HFFc6 (cell line): ENCODE data around the gene UFD1. TPM values are rescaled to one million over a fixed set of nuclear protein-coding genes. Genes with fewer than 3 reads are reported as not detected.

ENCODE experiments used
- DNase-seq: peaks from one replicate; pipeline ENCODE4 v3.0.0-alpha.2; 2018
- H3K27ac Mint-ChIP-seq: 2 replicates; pipeline ENCODE4 v1.8.0; 2020; ENCODE audit warnings: mild to moderate bottlenecking, mixed read lengths
- H3K27me3 Mint-ChIP-seq: 2 replicates; pipeline ENCODE4 v1.8.0; 2021; ENCODE audit warnings: mild to moderate bottlenecking, moderate library complexity, mixed read lengths; ENCODE audit not compliant: insufficient read depth
- H3K36me3 Mint-ChIP-seq: 2 replicates; pipeline ENCODE4 v1.8.0; 2021; ENCODE audit warnings: low read depth, mixed read lengths
- H3K4me1 Mint-ChIP-seq: 2 replicates; pipeline ENCODE4 v1.8.0; 2020; ENCODE audit warnings: low read depth, mixed read lengths
- H3K4me3 Mint-ChIP-seq: 2 replicates; pipeline ENCODE4 v1.8.0; 2020; ENCODE audit warnings: mild to moderate bottlenecking, moderate library complexity, mixed read lengths
- H3K9me3 Mint-ChIP-seq: 2 replicates; pipeline ENCODE4 v1.8.0; 2020; ENCODE audit warnings: mild to moderate bottlenecking, mixed read lengths
- total RNA-seq, 6 experiments: library from RNA; stranded (reverse); fragmentation: NEBNext Ultra II Directional; extraction: Animal tissue kit (Norgen Biotek cat#: 25700); gene quantifications; 2 replicates in 1 of 6; 3 replicates in 5 of 6; pipeline ENCODE4 v1.2.3, GENCODE V29; 2021
- TF ChIP-seq, protein P1 (sequence below): fragments of 200-600 bp; sonication (generic); IDR thresholded peaks from 2 replicates; pipeline ENCODE4 v1.5.0; 2021; ENCODE audit warnings: antibody characterized with exemption, mild to moderate bottlenecking

UFD1 gene
- total RNA-seq, 6 experiments from 2014 or later: 94.9 to 134 (median 113) TPM

DNA sequence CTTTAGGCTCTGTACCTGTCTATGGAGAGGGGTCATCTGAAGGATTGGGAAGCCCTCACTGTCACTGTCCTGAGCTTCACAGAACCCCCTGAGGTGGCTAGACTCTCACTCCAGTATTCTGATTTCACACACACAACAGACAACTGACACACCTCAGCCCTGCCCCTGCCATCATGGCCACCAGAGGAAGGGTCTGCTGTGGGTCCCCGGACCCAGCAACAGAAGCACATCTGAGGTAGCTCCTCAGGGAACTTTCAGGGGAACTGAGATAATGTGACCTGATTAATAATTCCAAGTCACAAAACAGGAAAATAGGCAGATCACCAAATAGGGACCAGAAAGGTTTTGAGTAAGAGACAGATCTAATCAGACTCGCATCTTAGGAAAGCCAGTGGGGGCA is 24.0 kb downstream of the UFD1 start:
- no peak for DNase-seq
- H3K27ac Mint-ChIP-seq: peak overlapping the region; percentile 14; the same call in 1 of the 2 replicates
- H3K36me3 Mint-ChIP-seq: peaks cover 39% of the 10 kb centered on the region
- H3K4me3 Mint-ChIP-seq: no peak overlapping the region
- TF ChIP-seq, protein P1, sequence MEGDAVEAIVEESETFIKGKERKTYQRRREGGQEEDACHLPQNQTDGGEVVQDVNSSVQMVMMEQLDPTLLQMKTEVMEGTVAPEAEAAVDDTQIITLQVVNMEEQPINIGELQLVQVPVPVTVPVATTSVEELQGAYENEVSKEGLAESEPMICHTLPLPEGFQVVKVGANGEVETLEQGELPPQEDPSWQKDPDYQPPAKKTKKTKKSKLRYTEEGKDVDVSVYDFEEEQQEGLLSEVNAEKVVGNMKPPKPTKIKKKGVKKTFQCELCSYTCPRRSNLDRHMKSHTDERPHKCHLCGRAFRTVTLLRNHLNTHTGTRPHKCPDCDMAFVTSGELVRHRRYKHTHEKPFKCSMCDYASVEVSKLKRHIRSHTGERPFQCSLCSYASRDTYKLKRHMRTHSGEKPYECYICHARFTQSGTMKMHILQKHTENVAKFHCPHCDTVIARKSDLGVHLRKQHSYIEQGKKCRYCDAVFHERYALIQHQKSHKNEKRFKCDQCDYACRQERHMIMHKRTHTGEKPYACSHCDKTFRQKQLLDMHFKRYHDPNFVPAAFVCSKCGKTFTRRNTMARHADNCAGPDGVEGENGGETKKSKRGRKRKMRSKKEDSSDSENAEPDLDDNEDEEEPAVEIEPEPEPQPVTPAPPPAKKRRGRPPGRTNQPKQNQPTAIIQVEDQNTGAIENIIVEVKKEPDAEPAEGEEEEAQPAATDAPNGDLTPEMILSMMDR: no peak
- H3K9me3 Mint-ChIP-seq: no peaks in the 10 kb centered on the region
- H3K4me1 Mint-ChIP-seq: peaks cover 16% of the 10 kb centered on the region
- no peaks in the 10 kb centered on the region; the same call in 1 of the 2 replicates for H3K27me3 Mint-ChIP-seq

DNA sequence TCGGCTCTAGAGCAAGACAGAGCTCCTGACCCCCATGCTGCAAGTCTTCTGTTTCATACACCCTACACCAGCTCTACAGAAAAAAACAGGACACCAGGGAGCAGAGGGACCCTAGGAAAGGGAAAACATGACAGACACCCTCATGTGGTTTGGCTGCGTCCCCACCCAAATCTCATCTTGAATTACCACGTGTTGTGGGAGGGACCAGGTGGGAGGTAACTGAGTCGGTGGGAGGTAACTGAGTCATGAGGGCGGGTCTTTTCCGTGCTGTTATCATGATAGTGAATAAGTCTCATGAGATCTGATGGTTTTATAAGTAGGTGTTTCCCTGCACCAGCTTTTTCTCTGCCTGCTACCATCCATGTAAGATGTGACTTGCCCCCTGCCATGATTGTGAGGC is 24.8 kb downstream of the UFD1 start:
- no peak overlapping the region; the same call in 1 of the 2 replicates for H3K27ac Mint-ChIP-seq
- H3K36me3 Mint-ChIP-seq: peaks cover 38% of the 10 kb centered on the region
- no peak for DNase-seq
- H3K4me3 Mint-ChIP-seq: no peak overlapping the region
- H3K4me1 Mint-ChIP-seq: peaks cover 16% of the 10 kb centered on the region
- no peaks in the 10 kb centered on the region; the same call in 1 of the 2 replicates for H3K27me3 Mint-ChIP-seq
- no peaks in the 10 kb centered on the region for H3K9me3 Mint-ChIP-seq
- TF ChIP-seq, protein P1: no peak

DNA sequence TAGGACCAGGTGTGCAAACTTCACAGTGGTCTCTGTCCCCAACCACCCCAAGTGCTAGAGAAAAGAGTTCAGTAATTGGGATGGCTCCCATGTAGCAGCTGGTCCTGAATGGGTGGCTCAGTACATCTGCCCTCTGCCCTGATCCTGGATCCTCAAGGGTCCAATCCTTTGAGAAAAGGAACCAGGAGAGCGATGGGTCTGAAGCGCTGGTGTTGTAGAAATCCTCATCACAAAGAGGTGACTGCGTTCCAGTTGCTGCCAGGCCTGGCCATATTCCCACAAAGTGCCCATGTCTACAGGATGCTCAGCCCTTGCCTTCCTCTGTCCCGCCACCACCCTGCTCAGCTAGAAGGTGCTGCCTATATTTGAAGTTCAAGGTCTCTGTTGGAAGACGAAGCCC is 25.3 kb downstream of the UFD1 start:
- H3K36me3 Mint-ChIP-seq: peaks cover 38% of the 10 kb centered on the region

DNA sequence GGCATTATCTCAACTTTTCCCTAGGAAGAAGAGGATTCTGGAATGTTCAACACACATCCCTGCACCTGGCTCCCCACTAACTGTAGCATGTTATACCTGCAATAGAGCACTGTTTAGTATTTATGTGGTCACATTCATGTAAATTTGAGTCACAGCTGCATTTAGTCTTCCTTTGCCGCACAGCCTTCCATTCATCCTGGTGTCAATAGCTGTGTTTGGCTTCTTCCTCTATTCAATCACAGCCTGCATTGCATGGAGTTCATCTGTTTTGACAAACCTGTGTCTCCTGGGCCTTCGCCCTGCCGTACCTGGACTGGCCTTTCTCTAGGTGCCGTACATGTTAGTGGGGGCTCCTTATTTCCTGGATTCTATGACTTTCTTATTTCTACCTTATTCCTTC is 27.4 kb downstream of the UFD1 start:
- no peak for DNase-seq
- Mint-ChIP-seq H3K4me1 (peaks cover 33% of the 10 kb centered on the region), H3K36me3 (peaks cover 37% of the 10 kb centered on the region), H3K4me3 (no peak overlapping the region), H3K9me3 (no peaks in the 10 kb centered on the region), H3K27ac (no peak overlapping the region), H3K27me3 (peaks cover 5% of the 10 kb centered on the region)
- TF ChIP-seq, protein P1: no peak

More for the DNA sequence above, 25.3 kb downstream of the UFD1 start:
- Mint-ChIP-seq H3K27ac (no peak overlapping the region; the same call in 1 of the 2 replicates), H3K9me3 (no peaks in the 10 kb centered on the region), H3K4me1 (peaks cover 17% of the 10 kb centered on the region), H3K4me3 (no peak overlapping the region), H3K27me3 (no peaks in the 10 kb centered on the region; the same call in 1 of the 2 replicates)
- no peak for DNase-seq
- TF ChIP-seq, protein P1: no peak

DNA sequence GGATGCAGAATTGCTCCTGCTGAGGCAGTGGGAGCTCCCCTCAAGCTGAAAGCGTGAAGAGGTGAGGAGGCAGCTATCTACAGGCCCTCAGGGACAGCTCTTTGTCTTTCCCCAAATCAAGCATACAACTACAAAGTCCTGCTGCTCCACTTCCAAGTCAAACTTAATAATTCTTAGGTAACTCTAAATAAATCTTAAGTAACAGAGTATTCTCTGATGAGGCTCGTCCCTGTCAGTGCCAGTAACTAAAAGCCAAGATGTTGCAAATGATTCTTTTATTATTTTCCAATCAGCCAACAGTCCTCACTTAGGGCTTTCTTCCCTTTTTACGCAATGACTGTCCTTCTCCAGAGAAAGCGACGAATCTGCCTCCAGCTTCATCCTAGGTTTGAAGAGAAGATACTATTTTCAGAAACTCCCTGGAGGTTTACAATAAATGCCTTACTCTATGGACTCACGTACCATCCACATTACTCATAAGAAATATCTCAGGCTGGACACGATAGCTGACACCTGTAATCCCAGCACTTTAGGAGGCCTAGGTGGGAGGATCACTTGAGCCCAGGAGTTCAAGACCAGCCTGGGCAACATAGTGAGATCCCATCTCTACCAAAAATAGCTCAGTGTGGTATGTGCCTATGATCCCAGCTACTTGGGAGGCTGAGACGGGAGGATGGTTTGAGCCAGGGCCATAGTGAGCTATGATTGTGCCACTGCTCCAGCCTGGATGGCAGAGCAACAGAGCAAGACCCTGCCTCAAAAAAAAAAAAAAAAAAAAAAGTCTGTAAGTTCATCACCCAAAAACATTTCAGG is 28.4 kb downstream of the UFD1 start:
- Mint-ChIP-seq H3K36me3 (peaks cover 33% of the 10 kb centered on the region), H3K4me3 (no peak overlapping the region), H3K27ac (no peak overlapping the region; the same call in 1 of the 2 replicates), H3K4me1 (peaks cover 29% of the 10 kb centered on the region), H3K9me3 (no peaks in the 10 kb centered on the region), H3K27me3 (peaks cover 5% of the 10 kb centered on the region)
- no peak for DNase-seq
- TF ChIP-seq, protein P1: no peak
